SK-N-SH treated with all-trans-retinoic acid at 6 μM for 48 hours (cell line): ENCODE results near the gene C16orf95.

Experiments
- ATAC-seq: fragments of 200-7000 bp; cut with Tn5 transposase; 3 replicates; pipeline ENCODE4 v1.9.1; 2020; ENCODE audit warnings: mild to moderate bottlenecking, moderate library complexity
- BACH2 ChIP-seq: fragments of 250-450 bp; sonication (Bioruptor Pico); IDR thresholded peaks from 2 replicates; pipeline ENCODE4 v1.9.0; 2021; ENCODE audit warnings: mild to moderate bottlenecking, borderline replicate concordance
- ESRRG ChIP-seq: fragments of 250-450 bp; sonication (Bioruptor Pico); IDR thresholded peaks from 2 replicates; pipeline ENCODE4 v1.6.1; 2021; ENCODE audit warnings: mild to moderate bottlenecking
- GLIS3 ChIP-seq: fragments of 250-450 bp; sonication (Bioruptor Pico); IDR thresholded peaks from 2 replicates; pipeline ENCODE4 v1.5.0; 2020; ENCODE audit warnings: mild to moderate bottlenecking, moderate library complexity
- ISL1 ChIP-seq: fragments of 250-450 bp; sonication (Bioruptor Pico); IDR thresholded peaks from 2 replicates; pipeline ENCODE4 v2.1.2; 2022; ENCODE audit warnings: mild to moderate bottlenecking, moderate library complexity
- OSR1 ChIP-seq: fragments of 250-450 bp; sonication (Bioruptor Pico); IDR thresholded peaks from 2 replicates; pipeline ENCODE4 v1.8.0; 2022; ENCODE audit warnings: moderate library complexity, mild to moderate bottlenecking, inconsistent platforms
- PPARA ChIP-seq: fragments of 250-450 bp; sonication (Bioruptor Pico); IDR thresholded peaks from 2 replicates; pipeline ENCODE4 v1.5.0; 2020; ENCODE audit warnings: mild to moderate bottlenecking, borderline replicate concordance
- RARB ChIP-seq: fragments of 250-450 bp; sonication (Bioruptor Pico); IDR thresholded peaks from 2 replicates; pipeline ENCODE4 v1.8.0; 2021; ENCODE audit warnings: mild to moderate bottlenecking, moderate library complexity
- SNAI2 ChIP-seq: fragments of 250-450 bp; sonication (Bioruptor Pico); IDR thresholded peaks from 2 replicates; pipeline ENCODE4 v1.5.0; 2020; ENCODE audit warnings: mild to moderate bottlenecking, moderate library complexity
- TOX ChIP-seq: fragments of 250-450 bp; sonication (Bioruptor Pico); IDR thresholded peaks from 2 replicates; pipeline ENCODE4 v1.8.0; 2021; ENCODE audit warnings: mild to moderate bottlenecking, moderate library complexity, borderline replicate concordance
- ZC3H10 ChIP-seq: fragments of 250-450 bp; sonication (Bioruptor Pico); IDR thresholded peaks from 2 replicates; pipeline ENCODE4 v1.5.1; 2021; ENCODE audit warnings: mild to moderate bottlenecking, moderate library complexity
- ZFP3 ChIP-seq: fragments of 250-450 bp; sonication (Bioruptor Pico); IDR thresholded peaks from 2 replicates; pipeline ENCODE4 v1.5.0; 2020; ENCODE audit warnings: mild to moderate bottlenecking, moderate library complexity
- ZFP30 ChIP-seq: fragments of 450-650 bp; formaldehyde crosslinking; IDR thresholded peaks from 2 replicates; pipeline ENCODE4 v1.5.0; 2022; ENCODE audit warnings: mild to moderate bottlenecking, moderate library complexity
- ZNF565 ChIP-seq: fragments of 450-650 bp; formaldehyde crosslinking; conservative IDR thresholded peaks from 2 replicates; pipeline ENCODE4 v1.5.0; 2020; ENCODE audit warnings: low read depth, mild to moderate bottlenecking, moderate library complexity
- ZNF70 ChIP-seq: fragments of 450-650 bp; formaldehyde crosslinking; IDR thresholded peaks from 2 replicates; pipeline ENCODE4 v1.5.0; 2020; ENCODE audit warnings: mild to moderate bottlenecking, moderate library complexity
- ZNF8 ChIP-seq: fragments of 450-650 bp; formaldehyde crosslinking; IDR thresholded peaks from 2 replicates; pipeline ENCODE4 v1.5.0; 2020; ENCODE audit warnings: mild to moderate bottlenecking, moderate library complexity
- TF ChIP-seq, protein P1 (sequence below): fragments of 250-450 bp; sonication (Bioruptor Pico); IDR thresholded peaks from 2 replicates; pipeline ENCODE4 v1.8.0; 2021; ENCODE audit warnings: low read depth, mild to moderate bottlenecking, moderate library complexity, borderline replicate concordance
- TF ChIP-seq, protein P2 (sequence below): fragments of 250-450 bp; sonication (Bioruptor Pico); IDR thresholded peaks from 2 replicates; pipeline ENCODE4 v1.8.0; 2020; ENCODE audit warnings: mild to moderate bottlenecking, moderate library complexity, borderline replicate concordance
- TF ChIP-seq, protein P3 (sequence below): fragments of 250-450 bp; sonication (Bioruptor Pico); IDR thresholded peaks from 2 replicates; pipeline ENCODE4 v1.5.1; 2020; ENCODE audit warnings: low read depth, mild to moderate bottlenecking, moderate library complexity
- TF ChIP-seq, protein P4 (sequence below): fragments of 250-450 bp; sonication (Bioruptor Pico); IDR thresholded peaks from 2 replicates; pipeline ENCODE4 v1.5.0; 2020; ENCODE audit warnings: mild to moderate bottlenecking, moderate library complexity

Gene C16orf95

DNA sequence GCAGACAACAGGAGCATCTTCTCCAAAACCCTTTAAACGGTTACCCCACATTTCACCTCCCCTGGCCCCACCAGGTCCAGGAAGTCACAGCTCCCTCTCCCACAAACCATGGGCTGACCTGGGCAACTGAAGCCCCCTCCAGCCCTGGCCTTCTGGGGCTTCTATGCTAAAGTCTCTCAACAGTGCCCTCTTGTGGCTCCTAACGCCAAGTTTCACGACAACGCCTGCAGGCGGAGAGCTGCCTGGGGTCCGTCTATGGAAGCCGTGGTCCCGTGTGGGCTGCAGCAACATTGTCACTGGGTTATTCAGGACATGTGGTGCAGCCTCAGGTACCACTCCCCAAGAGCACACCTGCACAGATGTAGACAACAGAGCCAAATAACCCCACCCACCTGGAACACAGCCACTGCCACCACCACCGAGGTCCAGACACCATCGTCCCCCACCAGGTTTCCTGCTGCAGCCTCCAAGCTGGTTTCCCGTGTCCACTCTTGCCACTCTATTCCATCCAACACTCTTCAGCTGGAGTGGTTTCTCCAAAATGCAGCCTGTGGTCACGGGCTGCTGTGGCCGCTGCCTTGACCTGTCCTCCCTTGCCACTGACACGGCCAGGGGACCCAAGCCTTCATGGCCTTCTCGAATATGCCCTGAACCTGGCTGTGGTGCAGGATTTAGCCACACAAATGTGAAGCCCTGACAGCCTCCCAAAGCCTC lies 19.1 kb downstream of the C16orf95 start:
- ATAC-seq = peak; percentile 78
- TF ChIP-seq, protein P1, sequence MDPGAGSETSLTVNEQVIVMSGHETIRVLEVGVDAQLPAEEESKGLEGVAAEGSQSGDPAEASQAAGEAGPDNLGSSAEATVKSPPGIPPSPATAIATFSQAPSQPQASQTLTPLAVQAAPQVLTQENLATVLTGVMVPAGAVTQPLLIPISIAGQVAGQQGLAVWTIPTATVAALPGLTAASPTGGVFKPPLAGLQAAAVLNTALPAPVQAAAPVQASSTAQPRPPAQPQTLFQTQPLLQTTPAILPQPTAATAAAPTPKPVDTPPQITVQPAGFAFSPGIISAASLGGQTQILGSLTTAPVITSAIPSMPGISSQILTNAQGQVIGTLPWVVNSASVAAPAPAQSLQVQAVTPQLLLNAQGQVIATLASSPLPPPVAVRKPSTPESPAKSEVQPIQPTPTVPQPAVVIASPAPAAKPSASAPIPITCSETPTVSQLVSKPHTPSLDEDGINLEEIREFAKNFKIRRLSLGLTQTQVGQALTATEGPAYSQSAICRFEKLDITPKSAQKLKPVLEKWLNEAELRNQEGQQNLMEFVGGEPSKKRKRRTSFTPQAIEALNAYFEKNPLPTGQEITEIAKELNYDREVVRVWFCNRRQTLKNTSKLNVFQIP (CRISPR knock-in tag) = no peak
- TF ChIP-seq ZFP30 (CRISPR knock-in tag) = no peak
- TF ChIP-seq, protein P2, sequence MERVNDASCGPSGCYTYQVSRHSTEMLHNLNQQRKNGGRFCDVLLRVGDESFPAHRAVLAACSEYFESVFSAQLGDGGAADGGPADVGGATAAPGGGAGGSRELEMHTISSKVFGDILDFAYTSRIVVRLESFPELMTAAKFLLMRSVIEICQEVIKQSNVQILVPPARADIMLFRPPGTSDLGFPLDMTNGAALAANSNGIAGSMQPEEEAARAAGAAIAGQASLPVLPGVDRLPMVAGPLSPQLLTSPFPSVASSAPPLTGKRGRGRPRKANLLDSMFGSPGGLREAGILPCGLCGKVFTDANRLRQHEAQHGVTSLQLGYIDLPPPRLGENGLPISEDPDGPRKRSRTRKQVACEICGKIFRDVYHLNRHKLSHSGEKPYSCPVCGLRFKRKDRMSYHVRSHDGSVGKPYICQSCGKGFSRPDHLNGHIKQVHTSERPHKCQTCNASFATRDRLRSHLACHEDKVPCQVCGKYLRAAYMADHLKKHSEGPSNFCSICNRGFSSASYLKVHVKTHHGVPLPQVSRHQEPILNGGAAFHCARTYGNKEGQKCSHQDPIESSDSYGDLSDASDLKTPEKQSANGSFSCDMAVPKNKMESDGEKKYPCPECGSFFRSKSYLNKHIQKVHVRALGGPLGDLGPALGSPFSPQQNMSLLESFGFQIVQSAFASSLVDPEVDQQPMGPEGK (CRISPR knock-in tag) = no peak
- no peak for TF ChIP-seq PPARA (CRISPR knock-in tag)
- no peak for TF ChIP-seq ZNF565
- no peak for TF ChIP-seq SNAI2 (CRISPR knock-in tag)
- TF ChIP-seq, protein P3, sequence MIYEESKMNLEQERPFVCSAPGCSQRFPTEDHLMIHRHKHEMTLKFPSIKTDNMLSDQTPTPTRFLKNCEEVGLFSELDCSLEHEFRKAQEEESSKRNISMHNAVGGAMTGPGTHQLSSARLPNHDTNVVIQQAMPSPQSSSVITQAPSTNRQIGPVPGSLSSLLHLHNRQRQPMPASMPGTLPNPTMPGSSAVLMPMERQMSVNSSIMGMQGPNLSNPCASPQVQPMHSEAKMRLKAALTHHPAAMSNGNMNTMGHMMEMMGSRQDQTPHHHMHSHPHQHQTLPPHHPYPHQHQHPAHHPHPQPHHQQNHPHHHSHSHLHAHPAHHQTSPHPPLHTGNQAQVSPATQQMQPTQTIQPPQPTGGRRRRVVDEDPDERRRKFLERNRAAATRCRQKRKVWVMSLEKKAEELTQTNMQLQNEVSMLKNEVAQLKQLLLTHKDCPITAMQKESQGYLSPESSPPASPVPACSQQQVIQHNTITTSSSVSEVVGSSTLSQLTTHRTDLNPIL = no peak
- TF ChIP-seq ISL1 (CRISPR knock-in tag) = no peak
- TF ChIP-seq ZFP3 (CRISPR knock-in tag) = no peak
- TF ChIP-seq ZC3H10 = no peak
- TF ChIP-seq ZNF70 (CRISPR knock-in tag) = no peak

DNA sequence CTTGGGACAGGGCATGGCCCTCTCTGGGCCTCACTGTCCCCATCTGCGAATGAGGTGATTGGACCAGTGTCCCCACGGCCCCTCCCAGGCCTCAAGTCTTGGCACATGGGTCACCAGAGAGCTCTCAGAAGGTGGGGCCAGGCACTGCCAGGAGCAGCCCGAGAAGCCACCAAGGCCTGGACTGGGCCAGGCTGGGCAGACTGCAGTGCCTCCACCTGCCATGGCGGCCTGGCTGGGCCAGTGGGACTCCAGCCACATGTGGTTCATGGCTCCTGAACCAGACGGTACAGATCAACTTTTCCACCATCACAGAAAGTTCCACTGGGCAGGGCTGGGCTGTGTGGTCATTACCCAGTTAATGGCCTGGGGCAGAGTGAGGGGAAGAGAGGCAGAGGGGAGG lies 19.8 kb downstream of the C16orf95 start:
- TF ChIP-seq SNAI2 (CRISPR knock-in tag) = no peak
- TF ChIP-seq ZFP3 (CRISPR knock-in tag) = no peak
- TF ChIP-seq, protein P2 (CRISPR knock-in tag) = no peak
- TF ChIP-seq OSR1 = no peak
- TF ChIP-seq, protein P3 = no peak
- TF ChIP-seq, protein P4, sequence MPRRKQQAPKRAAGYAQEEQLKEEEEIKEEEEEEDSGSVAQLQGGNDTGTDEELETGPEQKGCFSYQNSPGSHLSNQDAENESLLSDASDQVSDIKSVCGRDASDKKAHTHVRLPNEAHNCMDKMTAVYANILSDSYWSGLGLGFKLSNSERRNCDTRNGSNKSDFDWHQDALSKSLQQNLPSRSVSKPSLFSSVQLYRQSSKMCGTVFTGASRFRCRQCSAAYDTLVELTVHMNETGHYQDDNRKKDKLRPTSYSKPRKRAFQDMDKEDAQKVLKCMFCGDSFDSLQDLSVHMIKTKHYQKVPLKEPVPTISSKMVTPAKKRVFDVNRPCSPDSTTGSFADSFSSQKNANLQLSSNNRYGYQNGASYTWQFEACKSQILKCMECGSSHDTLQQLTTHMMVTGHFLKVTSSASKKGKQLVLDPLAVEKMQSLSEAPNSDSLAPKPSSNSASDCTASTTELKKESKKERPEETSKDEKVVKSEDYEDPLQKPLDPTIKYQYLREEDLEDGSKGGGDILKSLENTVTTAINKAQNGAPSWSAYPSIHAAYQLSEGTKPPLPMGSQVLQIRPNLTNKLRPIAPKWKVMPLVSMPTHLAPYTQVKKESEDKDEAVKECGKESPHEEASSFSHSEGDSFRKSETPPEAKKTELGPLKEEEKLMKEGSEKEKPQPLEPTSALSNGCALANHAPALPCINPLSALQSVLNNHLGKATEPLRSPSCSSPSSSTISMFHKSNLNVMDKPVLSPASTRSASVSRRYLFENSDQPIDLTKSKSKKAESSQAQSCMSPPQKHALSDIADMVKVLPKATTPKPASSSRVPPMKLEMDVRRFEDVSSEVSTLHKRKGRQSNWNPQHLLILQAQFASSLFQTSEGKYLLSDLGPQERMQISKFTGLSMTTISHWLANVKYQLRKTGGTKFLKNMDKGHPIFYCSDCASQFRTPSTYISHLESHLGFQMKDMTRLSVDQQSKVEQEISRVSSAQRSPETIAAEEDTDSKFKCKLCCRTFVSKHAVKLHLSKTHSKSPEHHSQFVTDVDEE (CRISPR knock-in tag) = no peak
- TF ChIP-seq RARB (CRISPR knock-in tag) = no peak
- no peak for TF ChIP-seq ZNF8 (CRISPR knock-in tag)
- no peak for TF ChIP-seq ISL1 (CRISPR knock-in tag)
- TF ChIP-seq GLIS3 (CRISPR knock-in tag) = no peak
- TF ChIP-seq ESRRG = no peak
- TF ChIP-seq TOX (CRISPR knock-in tag) = no peak
- TF ChIP-seq ZC3H10 = no peak
- no peak for TF ChIP-seq BACH2 (CRISPR knock-in tag)
- ATAC-seq = peak; percentile 21; the same call in 2 of the 3 replicates
